GM19035 (cell line): ENCODE results near the gene RUVBL2.
"Not testable (repeated sequence)": the region's sequence is repeated elsewhere in the genome, so short reads cannot be mapped to it uniquely, and the experiment has no call there.

Source experiments
- ATAC-seq: cut with Tn5 transposase; IDR thresholded peaks from one replicate; pipeline ENCODE4 v1.9.1; 2021; ENCODE audit not compliant: unreplicated experiment

The RUVBL2 gene

DNA sequence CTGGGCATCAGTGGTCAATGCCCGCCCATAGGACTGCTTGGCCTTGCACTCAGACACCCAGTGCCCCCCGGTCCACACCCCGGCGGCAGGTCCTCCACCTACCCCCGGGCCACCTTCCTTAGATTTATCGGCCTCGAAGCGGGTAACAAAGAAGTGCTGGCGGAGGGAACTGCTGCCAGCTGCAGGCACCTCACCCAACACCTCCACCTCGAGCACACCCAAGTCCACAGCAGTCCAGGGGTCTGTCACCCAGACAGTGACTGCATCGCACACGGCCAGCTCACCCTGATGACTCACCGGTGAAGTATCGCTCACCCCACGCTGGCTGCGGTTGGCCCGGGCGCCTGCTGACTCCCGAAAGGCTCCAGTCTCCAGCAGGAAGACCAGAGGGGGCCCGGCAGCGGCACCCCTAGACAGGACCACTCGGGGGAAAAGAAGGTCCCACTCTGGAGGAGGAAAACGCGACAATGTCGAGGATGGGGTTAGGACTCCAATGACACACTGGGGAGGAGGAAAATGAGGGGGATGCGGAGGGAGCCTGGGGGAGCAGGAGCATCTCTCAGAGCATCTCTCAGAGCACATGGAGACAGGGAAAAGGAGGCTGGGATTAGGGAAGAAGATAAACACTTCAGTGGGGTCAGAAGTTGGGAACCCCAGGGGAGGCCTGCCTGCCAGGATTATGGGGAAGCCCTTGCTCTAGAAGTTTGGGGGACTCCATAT is 45.0 kb downstream of the RUVBL2 start:
- ATAC-seq: not testable (repeated sequence)

DNA sequence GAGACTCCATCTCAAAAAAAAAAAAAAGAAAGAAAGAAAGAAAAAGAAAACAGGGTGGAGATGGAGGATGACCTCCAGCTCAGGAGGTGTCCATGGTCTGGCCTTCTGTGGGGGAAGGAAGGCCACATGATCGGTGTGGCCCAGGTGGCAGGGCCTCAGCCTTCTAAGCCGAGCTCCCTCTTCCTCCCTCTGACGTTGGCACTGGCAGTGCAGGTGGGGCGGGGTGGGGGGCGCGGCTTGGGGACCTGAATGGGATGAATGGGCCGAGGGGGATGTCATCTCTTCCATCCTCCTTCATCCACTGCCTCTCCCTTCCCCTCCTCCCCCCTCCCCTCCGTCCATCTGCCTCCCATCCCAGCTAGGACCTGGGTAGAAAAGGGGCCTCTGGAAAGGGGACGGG is 46.0 kb downstream of the RUVBL2 start:
- not testable (repeated sequence) for ATAC-seq

- ATAC-seq: no peak
These were observed 48.5 kb downstream of the RUVBL2 start for GRCh38 chr19:49042177-49042576.

DNA sequence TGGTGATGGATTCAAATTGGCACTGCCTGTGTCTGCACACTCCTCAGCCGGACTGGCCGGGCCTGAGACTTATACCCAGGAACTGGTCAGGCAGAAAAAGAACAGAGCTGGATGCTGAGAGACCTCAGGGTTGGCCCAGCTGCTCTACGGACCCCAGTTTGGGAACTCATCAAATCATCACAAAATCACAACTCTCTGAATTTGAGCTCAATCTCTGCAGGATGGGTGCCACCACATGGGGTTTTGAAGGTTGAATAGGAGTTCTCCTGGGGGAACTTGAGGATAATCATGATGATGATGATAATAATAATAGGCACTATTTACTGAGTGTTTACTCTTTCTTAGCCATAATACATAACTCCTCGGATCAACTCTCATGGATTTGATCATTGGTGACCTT is 49.0 kb downstream of the RUVBL2 start:
- not testable (repeated sequence) for ATAC-seq

- not testable (repeated sequence) for ATAC-seq
These were observed 49.9 kb downstream of the RUVBL2 start, which contains the start of gene CGB5 for GRCh38 chr19:49043548-49043947. TSS of gene CGB5 (plus strand) at chr19:49043848. CDS start at chr19:49044210, 362 bp downstream.

GRCh38 chr19:49049011-49049410 is 55.3 kb downstream of the RUVBL2 start, which contains the start of gene CGB8:
TSS of gene CGB8 (minus strand) at chr19:49049111. CDS start at chr19:49048739, 372 bp downstream.
- ATAC-seq: not testable (repeated sequence)

- not testable (repeated sequence) for ATAC-seq
These were observed 56.1 kb downstream of the RUVBL2 start for GRCh38 chr19:49049834-49050233.

DNA sequence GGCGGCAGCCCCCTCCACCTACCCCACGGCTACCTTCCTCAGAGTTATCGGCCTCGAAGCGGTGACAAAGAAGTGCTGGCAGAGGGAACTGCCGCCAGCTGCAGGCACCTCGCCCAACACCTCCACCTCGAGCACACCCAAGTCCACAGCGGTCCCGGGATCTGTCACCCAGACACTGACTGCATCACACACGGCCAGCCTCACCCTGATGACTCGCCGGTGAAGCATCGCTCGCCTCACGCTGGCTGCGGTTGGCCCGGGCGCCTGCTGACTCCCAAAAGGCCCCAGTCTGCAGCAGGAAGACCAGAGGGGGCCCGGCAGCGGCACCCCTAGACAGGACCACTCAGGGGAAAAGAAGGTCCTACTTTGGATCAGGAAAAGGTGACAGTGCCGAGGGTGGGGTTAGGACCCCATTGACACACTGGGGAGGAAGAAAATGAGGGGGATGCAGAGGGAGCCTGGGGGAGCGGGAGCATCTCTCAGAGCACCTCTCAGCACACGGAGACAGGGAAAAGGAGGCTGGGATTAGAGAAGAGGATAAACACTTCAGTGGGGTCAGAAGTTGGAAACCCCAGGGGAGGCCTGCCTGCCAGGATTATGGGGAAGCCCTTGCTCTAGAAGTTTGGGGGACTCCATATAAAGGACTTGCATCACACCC is 56.8 kb downstream of the RUVBL2 start:
- not testable (repeated sequence) for ATAC-seq

DNA sequence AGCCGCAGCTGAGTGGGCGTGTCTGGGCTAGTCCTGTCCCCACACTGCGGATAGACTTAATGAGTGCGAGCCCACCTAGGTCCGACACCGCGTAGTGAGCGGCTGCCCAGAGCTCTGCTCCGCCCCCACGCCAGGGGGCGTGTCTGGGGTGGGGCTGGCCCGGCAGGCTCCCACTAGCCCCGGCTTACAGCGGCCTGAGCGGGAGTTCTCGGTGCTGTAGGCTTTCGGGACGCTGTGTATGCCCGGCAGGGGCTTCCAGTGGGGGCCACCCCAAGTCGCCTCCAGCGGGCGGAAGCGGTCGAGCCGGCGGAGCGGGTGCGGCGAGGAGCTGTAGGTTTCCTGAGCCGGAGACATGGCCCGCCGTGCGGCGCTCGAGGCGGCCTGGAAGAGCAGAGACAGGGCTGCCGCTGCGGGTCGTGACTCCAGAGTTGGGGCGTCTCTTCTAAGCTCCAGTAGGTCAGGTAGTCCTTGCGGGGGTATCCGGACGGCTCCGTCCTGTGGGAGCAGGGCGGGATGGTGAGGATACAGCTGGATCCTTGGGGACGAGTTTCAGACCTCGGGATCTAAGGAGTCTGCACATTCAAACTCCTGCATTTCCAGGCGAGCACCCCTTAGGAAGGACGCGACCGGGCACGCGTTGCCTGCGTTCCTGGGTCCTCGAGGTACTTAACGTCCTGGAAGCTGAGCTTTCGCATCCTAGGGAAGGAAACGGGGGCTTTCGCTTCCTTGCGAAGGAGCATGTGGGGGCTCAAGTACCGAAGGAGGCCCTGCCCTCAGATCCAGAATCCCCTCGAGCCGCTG is 62.6 kb downstream of the RUVBL2 start:
- no peak for ATAC-seq

GRCh38 chr19:49056902-49057596 is 63.4 kb downstream of the RUVBL2 start:
- ATAC-seq: not testable (repeated sequence)

DNA sequence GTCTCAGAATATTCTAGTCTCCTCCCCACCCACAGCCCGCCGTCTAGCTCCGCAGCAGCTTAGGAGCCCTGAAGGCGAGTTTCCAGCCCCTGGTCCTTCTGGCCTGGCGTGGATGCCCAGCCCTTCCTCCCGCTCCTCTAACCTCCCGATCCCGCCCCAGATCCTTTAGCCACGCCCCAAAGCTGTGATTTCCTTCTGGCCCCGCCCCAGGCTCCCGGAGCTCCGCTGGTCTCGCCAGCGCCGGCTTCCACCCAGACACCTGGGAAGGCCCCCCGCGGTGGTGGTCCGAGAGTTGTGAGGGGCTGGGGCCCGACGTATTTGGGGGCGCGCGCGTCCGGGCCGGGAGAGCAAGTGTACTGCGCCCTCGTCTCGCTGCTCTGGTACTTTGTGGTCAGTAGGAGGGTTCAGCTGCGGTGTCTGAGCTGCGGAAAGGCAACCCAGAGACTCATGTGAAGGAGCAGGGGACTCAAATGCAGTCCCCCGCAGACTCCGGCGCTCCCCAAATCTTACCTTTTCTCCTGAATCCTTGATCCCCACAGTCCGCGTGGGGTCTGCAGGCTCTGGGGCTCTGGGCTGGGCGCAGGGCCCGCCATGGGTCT is 64.0 kb downstream of the RUVBL2 start, which contains the start of gene CGB7:
Gene CGB7, minus strand, starts transcription at position 114 of the 599 bp plus-strand sequence. CDS start 2,374 bp downstream, outside the sequence.
- ATAC-seq: no peak

DNA sequence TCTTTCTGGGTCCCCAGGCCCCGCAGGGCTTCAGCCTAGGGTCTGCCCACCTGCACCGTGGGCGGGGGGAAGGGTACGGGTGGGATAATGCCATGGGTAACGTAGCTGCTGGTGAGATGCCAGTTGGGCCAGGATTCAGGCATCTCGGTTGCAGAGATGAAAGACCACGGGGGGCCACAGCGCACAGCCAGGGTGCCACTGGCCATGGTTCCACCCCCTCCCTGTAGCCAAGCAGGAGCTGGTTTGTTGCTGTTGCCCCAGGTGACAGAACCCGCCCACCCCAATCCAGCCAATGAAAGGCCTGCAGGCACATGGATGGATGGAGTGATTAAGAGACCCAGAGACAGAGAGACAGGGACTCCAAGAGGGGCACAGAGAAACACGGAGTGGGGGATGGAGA is 64.9 kb downstream of the RUVBL2 start:
- ATAC-seq: no peak

DNA sequence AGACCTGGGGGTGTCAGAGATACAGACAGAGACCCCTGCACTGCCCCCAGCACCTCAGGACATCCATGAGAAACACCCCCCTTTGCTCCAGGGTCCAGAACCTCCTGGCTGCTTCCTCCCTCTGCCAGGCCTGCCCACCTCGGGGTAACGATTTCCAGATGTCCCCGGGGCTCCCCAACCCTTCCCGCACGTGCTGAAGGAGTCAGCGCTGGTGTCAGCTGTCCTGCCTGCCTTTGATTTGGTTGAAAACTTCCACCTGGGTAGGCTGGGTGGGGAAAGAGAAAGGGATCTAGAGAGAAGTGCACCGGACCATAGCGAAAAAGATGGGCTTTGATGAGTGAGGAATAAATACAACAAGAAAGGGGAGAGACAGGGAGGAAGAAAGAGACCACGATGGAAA is 65.4 kb downstream of the RUVBL2 start:
- ATAC-seq: no peak

DNA sequence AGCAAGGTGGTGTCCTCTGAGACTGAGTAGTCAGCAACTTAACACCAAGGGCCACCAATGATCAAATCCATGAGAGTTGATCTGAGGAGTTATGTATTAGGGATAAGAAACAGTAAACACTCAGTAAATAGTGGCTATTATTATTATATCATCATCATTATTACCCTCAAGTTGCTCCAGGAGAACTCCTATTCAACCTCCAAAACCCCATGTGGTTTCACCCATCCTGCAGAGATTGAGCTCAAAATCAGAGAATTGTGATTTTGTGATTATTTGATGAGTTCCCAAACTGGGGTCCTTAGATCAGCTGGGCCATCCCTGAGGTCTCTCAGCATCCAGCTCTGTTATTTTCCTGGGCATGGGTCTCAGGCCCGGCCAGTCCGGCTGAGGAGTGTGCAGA is 67.3 kb downstream of the RUVBL2 start:
- ATAC-seq: no peak

- ATAC-seq: no peak
These were observed 67.8 kb downstream of the RUVBL2 start for GRCh38 chr19:49061445-49061844.

- ATAC-seq: no peak
These were observed 70.4 kb downstream of the RUVBL2 start for GRCh38 chr19:49064029-49064629.

DNA sequence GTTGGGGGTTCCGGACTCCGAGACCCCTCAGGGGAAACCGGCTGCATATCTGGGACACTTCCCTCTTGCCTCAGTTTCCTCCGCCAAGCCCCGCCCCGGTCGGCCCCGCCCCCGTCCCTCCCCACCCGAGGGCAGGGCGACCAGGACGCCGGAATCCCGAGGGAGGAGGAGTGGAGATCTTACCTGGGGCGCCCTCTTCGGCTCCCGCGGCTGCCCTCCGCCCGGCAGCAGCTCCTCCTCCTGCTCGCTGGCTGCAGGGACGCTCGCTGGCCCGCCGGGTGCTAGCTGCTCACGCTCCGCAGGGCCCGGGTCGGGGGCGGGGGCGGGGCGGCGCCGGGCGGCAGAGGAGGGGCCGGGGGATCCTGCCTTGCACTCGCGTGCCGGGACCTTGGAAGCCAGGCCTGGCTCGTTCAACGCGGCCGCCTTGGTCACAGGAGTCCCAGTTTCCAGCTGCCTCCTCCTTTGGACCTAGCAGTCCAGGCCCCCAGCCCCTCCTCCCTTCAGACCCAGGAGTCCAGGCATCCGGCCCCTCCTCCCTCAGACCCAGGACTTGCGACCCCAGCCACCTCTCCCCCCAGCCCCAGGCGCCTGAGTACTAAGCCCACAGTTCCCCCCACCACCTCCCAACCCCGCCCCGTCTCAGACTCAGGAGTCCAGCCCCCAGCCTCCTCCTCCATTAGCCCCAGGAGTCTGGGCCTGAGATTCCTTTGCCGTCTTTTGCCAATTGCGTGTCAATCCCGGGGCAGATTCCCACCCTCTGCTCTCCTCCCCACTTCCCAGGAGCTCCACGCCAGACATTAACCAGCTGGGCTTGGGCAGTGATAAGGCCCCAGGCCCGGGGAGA is 71.3 kb downstream of the RUVBL2 start, which contains the start of gene NTF4:
Gene NTF4, minus strand, starts transcription at position 51 of the 844 bp plus-strand sequence. CDS start 2,821 bp downstream, outside the sequence.
- no peak for ATAC-seq
